Measurements from ENCODE around the gene SORBS1.

Gene SORBS1

DNA sequence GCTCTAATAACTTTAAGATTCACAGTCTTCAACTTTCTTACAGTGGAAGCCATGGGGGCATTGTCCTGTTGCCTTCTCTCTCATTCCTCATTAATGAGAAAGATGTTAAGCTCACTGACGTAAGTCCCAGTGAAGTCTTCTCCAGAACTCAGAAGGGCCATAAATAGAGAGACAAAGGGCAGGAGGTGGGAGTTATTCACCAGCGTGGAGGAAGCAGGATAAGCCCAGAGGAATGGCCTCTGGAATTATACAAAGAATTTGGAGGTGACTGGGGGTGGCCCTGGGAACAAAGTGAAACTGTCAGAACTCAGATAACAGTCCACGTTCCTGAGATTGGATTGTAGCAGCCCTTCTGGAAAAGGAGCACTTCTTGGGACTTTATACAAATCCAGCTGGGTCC is 52.4 kb downstream of the SORBS1 start (continued):
- TF ChIP-seq, protein P1, sequence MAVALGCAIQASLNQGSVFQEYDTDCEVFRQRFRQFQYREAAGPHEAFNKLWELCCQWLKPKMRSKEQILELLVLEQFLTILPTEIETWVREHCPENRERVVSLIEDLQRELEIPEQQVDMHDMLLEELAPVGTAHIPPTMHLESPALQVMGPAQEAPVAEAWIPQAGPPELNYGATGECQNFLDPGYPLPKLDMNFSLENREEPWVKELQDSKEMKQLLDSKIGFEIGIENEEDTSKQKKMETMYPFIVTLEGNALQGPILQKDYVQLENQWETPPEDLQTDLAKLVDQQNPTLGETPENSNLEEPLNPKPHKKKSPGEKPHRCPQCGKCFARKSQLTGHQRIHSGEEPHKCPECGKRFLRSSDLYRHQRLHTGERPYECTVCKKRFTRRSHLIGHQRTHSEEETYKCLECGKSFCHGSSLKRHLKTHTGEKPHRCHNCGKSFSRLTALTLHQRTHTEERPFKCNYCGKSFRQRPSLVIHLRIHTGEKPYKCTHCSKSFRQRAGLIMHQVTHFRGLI (tag by site-specific recombination; IDR thresholded peaks at IDR 0.05), result no peak
- TF ChIP-seq ZNF423 (tag by site-specific recombination; IDR thresholded peaks at IDR 0.05) (no peak), ZNF473 (tag by site-specific recombination; IDR thresholded peaks at IDR 0.05) (no peak), ZNF37A (tag by site-specific recombination; IDR thresholded peaks at IDR 0.05) (no peak), MZF1 (tag by site-specific recombination; IDR thresholded peaks at IDR 0.05; ENCODE audit: borderline replicate concordance) (no peak), ZBTB8A (tag by site-specific recombination; IDR thresholded peaks at IDR 0.05) (no peak), ZNF610 (tag by site-specific recombination; IDR thresholded peaks at IDR 0.05; ENCODE audit: borderline replicate concordance) (no peak), ZNF585B (tag by site-specific recombination; IDR thresholded peaks at IDR 0.05) (no peak), ZNF623 (tag by site-specific recombination; IDR thresholded peaks at IDR 0.05) (no peak)
- TF ChIP-seq, protein P2, sequence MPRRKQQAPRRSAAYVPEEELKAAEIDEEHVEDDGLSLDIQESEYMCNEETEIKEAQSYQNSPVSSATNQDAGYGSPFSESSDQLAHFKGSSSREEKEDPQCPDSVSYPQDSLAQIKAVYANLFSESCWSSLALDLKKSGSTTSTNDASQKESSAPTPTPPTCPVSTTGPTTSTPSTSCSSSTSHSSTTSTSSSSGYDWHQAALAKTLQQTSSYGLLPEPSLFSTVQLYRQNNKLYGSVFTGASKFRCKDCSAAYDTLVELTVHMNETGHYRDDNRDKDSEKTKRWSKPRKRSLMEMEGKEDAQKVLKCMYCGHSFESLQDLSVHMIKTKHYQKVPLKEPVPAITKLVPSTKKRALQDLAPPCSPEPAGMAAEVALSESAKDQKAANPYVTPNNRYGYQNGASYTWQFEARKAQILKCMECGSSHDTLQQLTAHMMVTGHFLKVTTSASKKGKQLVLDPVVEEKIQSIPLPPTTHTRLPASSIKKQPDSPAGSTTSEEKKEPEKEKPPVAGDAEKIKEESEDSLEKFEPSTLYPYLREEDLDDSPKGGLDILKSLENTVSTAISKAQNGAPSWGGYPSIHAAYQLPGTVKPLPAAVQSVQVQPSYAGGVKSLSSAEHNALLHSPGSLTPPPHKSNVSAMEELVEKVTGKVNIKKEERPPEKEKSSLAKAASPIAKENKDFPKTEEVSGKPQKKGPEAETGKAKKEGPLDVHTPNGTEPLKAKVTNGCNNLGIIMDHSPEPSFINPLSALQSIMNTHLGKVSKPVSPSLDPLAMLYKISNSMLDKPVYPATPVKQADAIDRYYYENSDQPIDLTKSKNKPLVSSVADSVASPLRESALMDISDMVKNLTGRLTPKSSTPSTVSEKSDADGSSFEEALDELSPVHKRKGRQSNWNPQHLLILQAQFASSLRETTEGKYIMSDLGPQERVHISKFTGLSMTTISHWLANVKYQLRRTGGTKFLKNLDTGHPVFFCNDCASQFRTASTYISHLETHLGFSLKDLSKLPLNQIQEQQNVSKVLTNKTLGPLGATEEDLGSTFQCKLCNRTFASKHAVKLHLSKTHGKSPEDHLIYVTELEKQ (tag by site-specific recombination; IDR thresholded peaks at IDR 0.05; ENCODE audit: borderline replicate concordance), result no peak
- TF ChIP-seq, protein P3, sequence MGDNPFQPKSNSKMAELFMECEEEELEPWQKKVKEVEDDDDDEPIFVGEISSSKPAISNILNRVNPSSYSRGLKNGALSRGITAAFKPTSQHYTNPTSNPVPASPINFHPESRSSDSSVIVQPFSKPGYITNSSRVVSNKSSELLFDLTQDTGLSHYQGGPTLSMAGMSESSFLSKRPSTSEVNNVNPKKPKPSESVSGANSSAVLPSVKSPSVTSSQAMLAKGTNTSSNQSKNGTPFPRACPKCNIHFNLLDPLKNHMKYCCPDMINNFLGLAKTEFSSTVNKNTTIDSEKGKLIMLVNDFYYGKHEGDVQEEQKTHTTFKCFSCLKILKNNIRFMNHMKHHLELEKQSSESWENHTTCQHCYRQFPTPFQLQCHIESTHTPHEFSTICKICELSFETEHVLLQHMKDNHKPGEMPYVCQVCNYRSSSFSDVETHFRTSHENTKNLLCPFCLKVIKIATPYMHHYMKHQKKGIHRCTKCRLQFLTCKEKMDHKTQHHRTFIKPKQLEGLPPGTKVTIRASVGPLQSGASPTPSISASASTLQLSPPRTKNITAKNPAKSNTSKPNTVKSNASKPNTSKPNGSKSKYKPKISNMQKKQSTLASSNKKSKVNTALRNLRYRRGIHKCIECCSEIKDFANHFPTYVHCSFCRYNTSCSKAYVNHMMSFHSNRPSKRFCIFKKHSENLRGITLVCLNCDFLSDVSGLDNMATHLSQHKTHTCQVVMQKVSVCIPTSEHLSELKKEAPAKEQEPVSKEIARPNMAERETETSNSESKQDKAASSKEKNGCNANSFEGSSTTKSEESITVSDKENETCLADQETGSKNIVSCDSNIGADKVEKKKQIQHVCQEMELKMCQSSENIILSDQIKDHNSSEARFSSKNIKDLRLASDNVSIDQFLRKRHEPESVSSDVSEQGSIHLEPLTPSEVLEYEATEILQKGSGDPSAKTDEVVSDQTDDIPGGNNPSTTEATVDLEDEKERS (tag by site-specific recombination; IDR thresholded peaks at IDR 0.05), result no peak

DNA sequence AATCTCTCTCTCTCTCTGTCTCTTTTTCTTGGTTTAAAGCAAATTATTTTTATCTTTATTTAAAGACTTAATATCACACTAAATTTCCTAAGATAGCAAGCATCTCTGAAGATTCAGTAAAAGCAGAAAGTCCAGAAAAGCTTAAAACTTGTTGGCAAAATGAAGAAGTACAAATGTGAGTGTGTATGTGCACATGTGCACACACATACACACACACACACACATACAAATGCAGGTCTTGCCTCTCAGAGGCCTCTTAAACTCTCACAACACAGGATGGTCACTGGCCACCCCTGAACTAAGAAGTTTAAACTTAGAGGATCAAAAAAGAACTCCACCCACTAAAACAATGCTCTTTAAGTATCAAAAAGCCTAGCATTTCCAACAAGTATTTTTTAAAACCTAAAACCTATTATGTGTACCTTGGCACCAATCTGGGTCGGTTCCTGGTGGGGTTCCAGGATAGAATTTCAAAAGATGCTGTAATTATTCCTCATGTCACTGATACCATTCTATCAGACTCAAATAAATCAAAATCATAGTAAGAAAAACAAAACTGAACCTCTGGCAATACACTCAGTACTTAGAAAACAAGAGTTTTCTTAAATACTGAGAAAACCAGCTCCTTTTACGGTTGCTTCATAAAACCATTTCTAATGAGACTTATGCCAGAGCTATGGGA is 55.0 kb downstream of the SORBS1 start:
- Histone ChIP-seq H3K4me1 (ENCODE audit: control insufficient read depth, insufficient read depth, low read length) (peaks cover 10% of the 10 kb centered on the region; the same call in 1 of the 2 replicates), H3K9me3 (ENCODE audit: control insufficient read depth, insufficient read depth, low read depth, low read length) (no peaks in the 10 kb centered on the region), H3K27ac (ENCODE audit: extremely low read depth, low read depth, low read length) (no peak overlapping the region), H3K36me3 (ENCODE audit: control insufficient read depth in 2 of 2, insufficient read depth in 1 of 2, low read length in 2 of 2) (no peaks in the 10 kb centered on the region), H3K4me3 (ENCODE audit: low read depth, low read length) (no peak overlapping the region)
- ChIA-PET CTCF (no interaction called here), POLR2A (no interaction called here)
- TF ChIP-seq ZNF121 (tag by site-specific recombination; IDR thresholded peaks at IDR 0.05) (no peak), IKZF3 (tag by site-specific recombination; IDR thresholded peaks at IDR 0.05) (peak; percentile 62), ZNF571 (tag by site-specific recombination; IDR thresholded peaks at IDR 0.05) (no peak), FEZF1 (tag by site-specific recombination; IDR thresholded peaks at IDR 0.05) (peak; percentile 25; the same call in 1 of the 2 replicates), SP3 (tag by site-specific recombination; IDR thresholded peaks at IDR 0.05) (no peak), KLF8 (tag by site-specific recombination; IDR thresholded peaks at IDR 0.05) (no peak), SP7 (tag by site-specific recombination; IDR thresholded peaks at IDR 0.05) (peak; percentile 38; the same call in 1 of the 2 replicates), GLI2 (tag by site-specific recombination; IDR thresholded peaks at IDR 0.05; ENCODE audit: borderline replicate concordance, low read depth) (no peak), ZNF629 (tag by site-specific recombination; IDR thresholded peaks at IDR 0.05) (peak; percentile 43; the same call in 1 of the 2 replicates), ZNF843 (tag by site-specific recombination; IDR thresholded peaks at IDR 0.05) (peak; percentile 66)
- TF ChIP-seq, protein P4, sequence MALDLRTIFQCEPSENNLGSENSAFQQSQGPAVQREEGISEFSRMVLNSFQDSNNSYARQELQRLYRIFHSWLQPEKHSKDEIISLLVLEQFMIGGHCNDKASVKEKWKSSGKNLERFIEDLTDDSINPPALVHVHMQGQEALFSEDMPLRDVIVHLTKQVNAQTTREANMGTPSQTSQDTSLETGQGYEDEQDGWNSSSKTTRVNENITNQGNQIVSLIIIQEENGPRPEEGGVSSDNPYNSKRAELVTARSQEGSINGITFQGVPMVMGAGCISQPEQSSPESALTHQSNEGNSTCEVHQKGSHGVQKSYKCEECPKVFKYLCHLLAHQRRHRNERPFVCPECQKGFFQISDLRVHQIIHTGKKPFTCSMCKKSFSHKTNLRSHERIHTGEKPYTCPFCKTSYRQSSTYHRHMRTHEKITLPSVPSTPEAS (tag by site-specific recombination; IDR thresholded peaks at IDR 0.05), result peak; percentile 81
- TF ChIP-seq, protein P5, sequence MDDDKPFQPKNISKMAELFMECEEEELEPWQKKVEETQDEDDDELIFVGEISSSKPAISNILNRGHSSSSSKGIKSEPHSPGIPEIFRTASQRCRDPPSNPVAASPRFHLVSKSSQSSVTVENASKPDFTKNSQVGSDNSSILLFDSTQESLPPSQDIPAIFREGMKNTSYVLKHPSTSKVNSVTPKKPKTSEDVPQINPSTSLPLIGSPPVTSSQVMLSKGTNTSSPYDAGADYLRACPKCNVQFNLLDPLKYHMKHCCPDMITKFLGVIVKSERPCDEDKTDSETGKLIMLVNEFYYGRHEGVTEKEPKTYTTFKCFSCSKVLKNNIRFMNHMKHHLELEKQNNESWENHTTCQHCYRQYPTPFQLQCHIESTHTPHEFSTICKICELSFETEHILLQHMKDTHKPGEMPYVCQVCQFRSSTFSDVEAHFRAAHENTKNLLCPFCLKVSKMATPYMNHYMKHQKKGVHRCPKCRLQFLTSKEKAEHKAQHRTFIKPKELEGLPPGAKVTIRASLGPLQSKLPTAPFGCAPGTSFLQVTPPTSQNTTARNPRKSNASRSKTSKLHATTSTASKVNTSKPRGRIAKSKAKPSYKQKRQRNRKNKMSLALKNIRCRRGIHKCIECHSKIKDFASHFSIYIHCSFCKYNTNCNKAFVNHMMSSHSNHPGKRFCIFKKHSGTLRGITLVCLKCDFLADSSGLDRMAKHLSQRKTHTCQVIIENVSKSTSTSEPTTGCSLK (tag by site-specific recombination; IDR thresholded peaks at IDR 0.05), result no peak
- TF ChIP-seq, protein P6, sequence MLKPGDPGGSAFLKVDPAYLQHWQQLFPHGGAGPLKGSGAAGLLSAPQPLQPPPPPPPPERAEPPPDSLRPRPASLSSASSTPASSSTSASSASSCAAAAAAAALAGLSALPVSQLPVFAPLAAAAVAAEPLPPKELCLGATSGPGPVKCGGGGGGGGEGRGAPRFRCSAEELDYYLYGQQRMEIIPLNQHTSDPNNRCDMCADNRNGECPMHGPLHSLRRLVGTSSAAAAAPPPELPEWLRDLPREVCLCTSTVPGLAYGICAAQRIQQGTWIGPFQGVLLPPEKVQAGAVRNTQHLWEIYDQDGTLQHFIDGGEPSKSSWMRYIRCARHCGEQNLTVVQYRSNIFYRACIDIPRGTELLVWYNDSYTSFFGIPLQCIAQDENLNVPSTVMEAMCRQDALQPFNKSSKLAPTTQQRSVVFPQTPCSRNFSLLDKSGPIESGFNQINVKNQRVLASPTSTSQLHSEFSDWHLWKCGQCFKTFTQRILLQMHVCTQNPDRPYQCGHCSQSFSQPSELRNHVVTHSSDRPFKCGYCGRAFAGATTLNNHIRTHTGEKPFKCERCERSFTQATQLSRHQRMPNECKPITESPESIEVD (tag by site-specific recombination; IDR thresholded peaks at IDR 0.05), result peak; percentile 88

Measured in HEK293 (cell line).